NAMALWA (cell line): ENCODE measurements around the gene SLC40A1.

Experiments used
- DNase-seq: peaks from one replicate; pipeline ENCODE4 v3.0.0-alpha.2; 2015; ENCODE audit warnings: low spot score

SLC40A1 gene

DNA sequence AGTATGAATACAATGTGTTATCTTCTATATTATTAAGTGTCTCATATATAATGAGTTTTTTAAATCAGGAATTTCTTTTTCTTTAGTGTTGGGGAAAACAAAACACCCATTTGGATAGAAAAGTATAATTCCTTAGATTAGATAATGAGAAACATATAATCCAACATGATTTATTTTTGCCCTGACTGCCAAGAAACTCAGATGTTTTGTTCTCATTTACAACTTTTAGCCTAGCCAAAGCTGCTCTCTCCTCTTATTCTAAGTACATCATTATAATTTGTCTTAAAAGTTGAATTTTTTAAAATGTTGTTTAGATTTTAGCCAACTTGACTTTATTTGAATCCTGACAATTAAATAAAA is 68.6 kb downstream of the SLC40A1 start:
- no peak for DNase-seq

GRCh38 chr2:189511210-189511959 is 69.2 kb downstream of the SLC40A1 start:
- DNase-seq, result no peak
